Smooth muscle cell (in vitro differentiated cells): ENCODE measurements around the gene CCDC61. TPM values are rescaled to one million over a fixed set of nuclear protein-coding genes. Genes with fewer than 3 reads are reported as not detected.

ENCODE experiments used
- DNase-seq: peaks from one replicate; lab custom pipeline; 2025; ENCODE audit not compliant: unreplicated experiment; lab: John Stamatoyannopoulos, UW
- H2AFZ ChIP-seq: fragments of 200-600 bp; sonication (generic); 2 replicates; pipeline ENCODE4 v1.6.0; 2016; ENCODE audit warnings: antibody characterized with exemption, low read depth, mild to moderate bottlenecking
- H3F3A ChIP-seq: fragments of 200-600 bp; sonication (generic); 2 replicates; pipeline ENCODE4 v1.6.0; 2017; ENCODE audit warnings: antibody characterized with exemption, low read depth
- H3K27ac ChIP-seq: fragments of 200-600 bp; sonication (generic); 2 replicates; pipeline ENCODE4 v1.5.1; 2016; ENCODE audit warnings: low read depth, mild to moderate bottlenecking
- H3K27me3 ChIP-seq: fragments of 200-600 bp; sonication (generic); 2 replicates; pipeline ENCODE4 v1.6.1; 2016; ENCODE audit warnings: low read depth, mild to moderate bottlenecking
- H3K36me3 ChIP-seq: fragments of 200-600 bp; sonication (generic); 2 replicates; pipeline ENCODE4 v1.5.1; 2016; ENCODE audit warnings: low read depth
- H3K4me1 ChIP-seq: fragments of 200-600 bp; sonication (generic); 2 replicates; pipeline ENCODE4 v1.5.1; 2016; ENCODE audit warnings: low read depth
- H3K4me2 ChIP-seq: fragments of 200-600 bp; sonication (generic); 2 replicates; pipeline ENCODE4 v1.6.0; 2016; ENCODE audit warnings: mild to moderate bottlenecking
- H3K4me3 ChIP-seq: fragments of 200-600 bp; sonication (generic); 2 replicates; pipeline ENCODE4 v1.5.1; 2016; ENCODE audit warnings: mild to moderate bottlenecking
- H3K79me2 ChIP-seq: fragments of 200-600 bp; sonication (generic); 2 replicates; pipeline ENCODE4 v1.6.0; 2016; ENCODE audit warnings: low read depth, mild to moderate bottlenecking
- H3K9ac ChIP-seq: fragments of 200-600 bp; sonication (generic); 2 replicates; pipeline ENCODE4 v1.6.0; 2016; ENCODE audit warnings: low read depth
- H3K9me3 ChIP-seq: fragments of 200-600 bp; sonication (generic); replicated peaks from 2 replicates; pipeline ENCODE4 v1.5.1; 2016; ENCODE audit warnings: low read depth
- H4K20me1 ChIP-seq: fragments of 200-600 bp; sonication (generic); 2 replicates; pipeline ENCODE4 v1.6.0; 2016; ENCODE audit warnings: low read depth
- WGBS: methylation state at CpG from one replicate; pipeline ENCODE4 v1.1.7; 2016; ENCODE audit warnings: low lambda C conversion rate; 5-methylcytosine and 5-hydroxymethylcytosine counted together
- polyA plus RNA-seq: library from polyadenylated mRNA; unstranded; fragments of >200 nt; fragmentation: Nextera tagmentation; extraction: Ambion mirVana; gene quantifications from 2 replicates; pipeline ENCODE4 v1.2.1, GENCODE V29; 2016
- total RNA-seq: library from RNA; depleted of rRNA; stranded (reverse); fragments of >200 nt; gene quantifications from 2 replicates; pipeline ENCODE4 v1.2.3, GENCODE V29; 2014
- TF ChIP-seq, protein P1 (sequence below): fragments of 200-600 bp; sonication (generic); IDR thresholded peaks from 2 replicates; pipeline ENCODE4 v1.5.1; 2017; ENCODE audit warnings: borderline replicate concordance, mild to moderate bottlenecking, antibody characterized with exemption; ENCODE audit not compliant: insufficient read depth, poor library complexity, severe bottlenecking

The CCDC61 gene
- total and polyA plus RNA-seq, 2 experiments from 2014 or later = 5.3 to 7.0 TPM

DNA sequence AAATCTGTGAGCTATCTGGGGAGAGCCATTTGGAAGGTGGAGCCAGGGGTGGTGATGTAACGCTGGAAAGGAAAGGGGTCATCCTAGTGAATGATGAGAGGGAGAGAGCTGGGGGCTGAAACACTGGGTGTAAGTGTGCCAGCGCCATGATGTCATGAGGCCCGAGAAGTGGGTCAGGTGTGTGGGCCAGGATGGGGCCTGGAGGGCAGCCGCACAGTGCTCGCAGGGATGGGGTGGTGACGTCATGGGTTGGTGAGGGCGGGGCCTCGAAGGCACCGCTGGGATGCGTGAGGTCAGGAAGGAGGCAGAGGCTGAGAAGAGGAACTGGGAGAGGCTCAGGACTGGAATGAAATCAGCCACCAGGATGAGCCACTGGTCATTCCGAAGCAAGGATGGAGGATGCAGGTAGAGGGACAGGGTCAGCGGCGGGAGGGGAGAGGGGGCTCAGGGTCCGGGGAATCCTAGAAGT is 4.4 kb downstream of the CCDC61 start:
- Histone ChIP-seq H3K4me2 (peak overlapping the region; percentile 72), H3K4me1 (peaks cover under 1% of the 10 kb centered on the region), H3K27ac (no peak overlapping the region), H3K27me3 (peaks cover 10% of the 10 kb centered on the region), H3K9me3 (no peaks in the 10 kb centered on the region), H3K4me3 (no peak overlapping the region), H3K36me3 (no peaks in the 10 kb centered on the region), H2AFZ (no peak overlapping the region), H3K9ac (no peak overlapping the region), H3F3A (no peaks in the 10 kb centered on the region), H4K20me1 (peaks cover 5% of the 10 kb centered on the region), H3K79me2 (no peaks in the 10 kb centered on the region)
- TF ChIP-seq, protein P1, sequence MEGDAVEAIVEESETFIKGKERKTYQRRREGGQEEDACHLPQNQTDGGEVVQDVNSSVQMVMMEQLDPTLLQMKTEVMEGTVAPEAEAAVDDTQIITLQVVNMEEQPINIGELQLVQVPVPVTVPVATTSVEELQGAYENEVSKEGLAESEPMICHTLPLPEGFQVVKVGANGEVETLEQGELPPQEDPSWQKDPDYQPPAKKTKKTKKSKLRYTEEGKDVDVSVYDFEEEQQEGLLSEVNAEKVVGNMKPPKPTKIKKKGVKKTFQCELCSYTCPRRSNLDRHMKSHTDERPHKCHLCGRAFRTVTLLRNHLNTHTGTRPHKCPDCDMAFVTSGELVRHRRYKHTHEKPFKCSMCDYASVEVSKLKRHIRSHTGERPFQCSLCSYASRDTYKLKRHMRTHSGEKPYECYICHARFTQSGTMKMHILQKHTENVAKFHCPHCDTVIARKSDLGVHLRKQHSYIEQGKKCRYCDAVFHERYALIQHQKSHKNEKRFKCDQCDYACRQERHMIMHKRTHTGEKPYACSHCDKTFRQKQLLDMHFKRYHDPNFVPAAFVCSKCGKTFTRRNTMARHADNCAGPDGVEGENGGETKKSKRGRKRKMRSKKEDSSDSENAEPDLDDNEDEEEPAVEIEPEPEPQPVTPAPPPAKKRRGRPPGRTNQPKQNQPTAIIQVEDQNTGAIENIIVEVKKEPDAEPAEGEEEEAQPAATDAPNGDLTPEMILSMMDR = no peak
- 22% methylated on average over 11 of the region's 14 CpGs for WGBS
- DNase-seq = no peak

DNA sequence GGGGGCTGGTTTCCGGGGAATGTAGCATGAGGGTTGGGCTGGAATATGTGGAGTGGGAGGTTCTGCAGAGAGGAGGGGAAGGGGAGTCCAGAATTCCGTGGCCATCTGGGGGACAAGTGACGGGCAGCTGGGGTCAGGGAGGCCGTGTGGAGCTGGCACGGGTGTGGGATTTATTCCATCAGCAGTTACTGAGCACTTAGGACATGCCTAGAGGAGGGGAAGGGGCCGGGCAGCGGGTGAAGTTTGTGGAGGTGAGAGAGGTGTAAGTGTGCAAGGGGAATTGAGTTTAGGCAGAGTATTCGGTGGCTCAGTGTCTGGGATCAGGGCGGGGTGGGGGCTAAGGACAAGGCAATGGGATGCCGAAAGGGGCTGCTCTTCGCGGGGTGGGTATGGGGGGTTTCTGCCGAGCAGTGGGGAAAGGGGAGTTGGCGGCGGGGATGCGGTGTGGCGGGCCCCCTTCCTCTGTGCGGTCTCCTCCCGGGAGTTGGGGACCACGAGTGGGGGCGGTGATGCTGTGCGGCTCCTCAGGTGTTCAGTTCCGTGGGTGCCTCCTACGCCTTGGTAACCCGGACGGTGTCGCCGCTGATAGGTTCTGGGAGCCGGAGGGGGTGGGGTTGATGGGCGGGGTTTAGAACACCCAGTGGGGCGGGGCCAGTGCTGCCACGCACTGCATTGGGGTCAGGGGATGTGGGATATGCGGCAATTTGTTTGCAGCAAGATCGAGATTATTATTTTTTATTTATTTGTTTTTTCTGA is 5.4 kb downstream of the CCDC61 start:
- H3K79me2 ChIP-seq = no peaks in the 10 kb centered on the region
- no peaks in the 10 kb centered on the region for H3F3A ChIP-seq
- TF ChIP-seq, protein P1 = no peak
- H3K9ac ChIP-seq = no peak overlapping the region
- no peak for DNase-seq
- H3K4me2 ChIP-seq = peak overlapping the region; percentile 72
- H3K27ac ChIP-seq = no peak overlapping the region
- WGBS = 12% methylated on average over 12 of the region's 34 CpGs
- peaks cover 10% of the 10 kb centered on the region for H3K27me3 ChIP-seq
- peaks cover 5% of the 10 kb centered on the region for H4K20me1 ChIP-seq
- H3K9me3 ChIP-seq = no peaks in the 10 kb centered on the region
- no peaks in the 10 kb centered on the region for H3K4me1 ChIP-seq
- peak overlapping the region; percentile 34 for H3K4me3 ChIP-seq
- no peaks in the 10 kb centered on the region for H3K36me3 ChIP-seq
- H2AFZ ChIP-seq = no peak overlapping the region

DNA sequence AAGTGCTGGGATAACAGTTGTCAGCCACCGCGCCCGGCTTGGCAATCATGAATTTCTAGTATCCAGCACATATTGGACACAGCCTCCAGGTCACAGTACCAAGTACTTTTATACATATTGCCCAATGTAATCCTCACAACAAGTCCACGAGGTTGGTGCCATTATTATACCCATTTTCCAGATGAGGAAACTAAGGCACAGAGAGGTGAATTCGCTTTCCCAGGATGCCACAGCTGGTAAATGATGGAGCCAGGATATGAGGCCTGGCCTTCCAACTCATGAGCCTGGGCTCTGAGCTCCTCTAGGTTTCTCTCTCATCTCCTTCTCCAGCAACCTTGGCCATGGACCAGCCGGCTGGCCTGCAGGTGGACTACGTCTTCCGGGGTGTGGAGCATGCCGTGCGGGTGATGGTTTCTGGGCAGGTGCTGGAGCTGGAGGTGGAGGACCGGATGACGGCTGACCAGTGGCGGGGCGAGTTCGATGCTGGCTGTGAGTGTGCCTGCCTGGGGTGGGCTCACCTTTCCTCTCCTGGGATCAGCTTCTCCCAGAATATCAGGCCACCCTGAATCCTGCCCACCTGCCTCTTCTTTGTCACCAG is 7.5 kb downstream of the CCDC61 start:
- H3K79me2 ChIP-seq = no peaks in the 10 kb centered on the region
- no peak overlapping the region for H3K4me3 ChIP-seq
- H3F3A ChIP-seq = no peaks in the 10 kb centered on the region
- no peak overlapping the region for H3K4me2 ChIP-seq
- H3K9me3 ChIP-seq = no peaks in the 10 kb centered on the region
- DNase-seq = no peak
- 97% methylated on average over 10 of the region's 15 CpGs for WGBS
- no peak overlapping the region for H3K27ac ChIP-seq
- no peak overlapping the region for H3K9ac ChIP-seq
- H4K20me1 ChIP-seq = peaks cover 5% of the 10 kb centered on the region
- TF ChIP-seq, protein P1 = no peak
- H2AFZ ChIP-seq = no peak overlapping the region
- no peaks in the 10 kb centered on the region for H3K36me3 ChIP-seq
- H3K27me3 ChIP-seq = peaks cover 10% of the 10 kb centered on the region
- no peaks in the 10 kb centered on the region for H3K4me1 ChIP-seq
